Neural cell (in vitro differentiated cells): Measurements from ENCODE around the gene ADAMTS17. TPM values are rescaled to one million over a fixed set of nuclear protein-coding genes. Genes with fewer than 3 reads are reported as not detected.

Experiments used
- H2AFZ ChIP-seq: fragments of 200-600, 300-800 bp; sonication (generic), shearing (Covaris generic); 2 replicates; pipeline ENCODE4 v1.6.0; 2014; ENCODE audit warnings: low read depth, mild to moderate bottlenecking, antibody characterized with exemption, low read length, moderate library complexity
- H3F3A ChIP-seq: fragments of 200-600 bp; shearing (Covaris generic); 2 replicates; pipeline ENCODE4 v1.6.1; 2016; ENCODE audit warnings: mild to moderate bottlenecking, moderate library complexity, mixed read lengths, antibody characterized with exemption, low read length; ENCODE audit not compliant: insufficient read depth, poor library complexity, severe bottlenecking
- H3K27ac ChIP-seq: fragments of 200-600, 300-800 bp; sonication (generic), shearing (Covaris generic); 2 replicates; pipeline ENCODE4 v1.5.1; 2014; ENCODE audit warnings: mild to moderate bottlenecking, low read length, moderate library complexity
- H3K27me3 ChIP-seq: fragments of 300-800, 200-600 bp; sonication (generic), shearing (Covaris generic); 2 replicates; pipeline ENCODE4 v1.6.0; 2014; ENCODE audit warnings: mild to moderate bottlenecking, low read depth, low read length, moderate library complexity; ENCODE audit not compliant: insufficient read depth
- H3K36me3 ChIP-seq: fragments of 300-800, 200-600 bp; sonication (generic), shearing (Covaris generic); 2 replicates; pipeline ENCODE4 v1.5.1; 2014; ENCODE audit warnings: mild to moderate bottlenecking, antibody characterized with exemption, low read length, moderate library complexity; ENCODE audit not compliant: insufficient read depth
- H3K4me2 ChIP-seq: fragments of 300-800, 200-600 bp; sonication (generic), shearing (Covaris generic); 2 replicates; pipeline ENCODE4 v1.6.0; 2014; ENCODE audit warnings: mild to moderate bottlenecking, low read length
- H3K4me3 ChIP-seq: fragments of 300-800, 200-600 bp; sonication (generic), shearing (Covaris generic); 2 replicates; pipeline ENCODE4 v1.5.1; 2014; ENCODE audit warnings: mild to moderate bottlenecking, low read length, moderate library complexity
- H3K79me2 ChIP-seq: fragments of 200-600 bp; shearing (Covaris generic); replicated peaks from 2 replicates; pipeline ENCODE4 v1.6.0; 2014; ENCODE audit warnings: mild to moderate bottlenecking, low read length, moderate library complexity; ENCODE audit not compliant: insufficient read depth
- H3K9ac ChIP-seq: fragments of 300-800, 200-600 bp; sonication (generic), shearing (Covaris generic); 2 replicates; pipeline ENCODE4 v1.6.1; 2016; ENCODE audit warnings: mild to moderate bottlenecking, low read length, mixed read lengths
- H3K9me2 ChIP-seq: fragments of 200-600 bp; shearing (Covaris generic); 2 replicates; pipeline ENCODE4 v1.6.1; 2016; ENCODE audit warnings: mild to moderate bottlenecking, low read length, mixed read lengths; ENCODE audit not compliant: insufficient read depth
- H3K9me3 ChIP-seq: fragments of 200-600, 300-800 bp; sonication (generic), shearing (Covaris generic); 2 replicates; pipeline ENCODE4 v1.6.1; 2016; ENCODE audit warnings: mild to moderate bottlenecking, mixed run types, low read length, moderate library complexity, mixed read lengths
- H4K20me1 ChIP-seq: fragments of 200-600 bp; shearing (Covaris generic); 2 replicates; pipeline ENCODE4 v1.6.1; 2016; ENCODE audit warnings: mild to moderate bottlenecking, mixed run types; ENCODE audit not compliant: insufficient read depth
- EP300 ChIP-seq: fragments of 450-650 bp; conservative IDR thresholded peaks from 2 replicates; pipeline ENCODE4 v1.6.1; 2014; ENCODE audit warnings: antibody characterized with exemption, mild to moderate bottlenecking, moderate library complexity; ENCODE audit not compliant: poor library complexity, severe bottlenecking
- EZH2 ChIP-seq: fragments of 200-600, 300-800 bp; shearing (Covaris generic), sonication (generic); IDR thresholded peaks from 2 replicates; pipeline ENCODE4 v1.6.1; 2014; ENCODE audit warnings: antibody characterized with exemption, low read length, borderline replicate concordance, mild to moderate bottlenecking; ENCODE audit not compliant: insufficient read depth, poor library complexity, severe bottlenecking
- MXI1 ChIP-seq: fragments of 450-650 bp; conservative IDR thresholded peaks from 2 replicates; pipeline ENCODE4 v1.6.1; 2014; ENCODE audit warnings: antibody characterized with exemption, mild to moderate bottlenecking; ENCODE audit not compliant: poor library complexity, severe bottlenecking
- POLR2AphosphoS5 ChIP-seq: IDR thresholded peaks from 2 replicates; pipeline ENCODE4 v1.6.1; 2012
- RAD21 ChIP-seq: fragments of 450-650 bp; conservative IDR thresholded peaks from 2 replicates; pipeline ENCODE4 v1.6.1; 2014; ENCODE audit warnings: antibody characterized with exemption, mild to moderate bottlenecking, moderate library complexity
- SMC3 ChIP-seq: fragments of 450-650 bp; conservative IDR thresholded peaks from 2 replicates; pipeline ENCODE4 v1.6.1; 2014; ENCODE audit warnings: antibody characterized with exemption, mild to moderate bottlenecking, moderate library complexity; ENCODE audit not compliant: poor library complexity
- TAF1 ChIP-seq: IDR thresholded peaks from 2 replicates; pipeline ENCODE4 v1.6.1; 2012; ENCODE audit warnings: low read depth
- polyA plus RNA-seq: library from polyadenylated mRNA; depleted of rRNA; stranded (reverse); fragments of >200 nt; gene quantifications from 2 replicates; pipeline ENCODE4 v1.2.3, GENCODE V29; 2014
- TF ChIP-seq, protein P1 (sequence below): IDR thresholded peaks from 2 replicates; pipeline ENCODE4 v1.6.1; 2012; ENCODE audit warnings: borderline replicate concordance
- TF ChIP-seq, protein P2 (sequence below): fragments of 450-650 bp; IDR thresholded peaks from 2 replicates; pipeline ENCODE4 v1.5.1; 2014; ENCODE audit warnings: antibody characterized with exemption, mild to moderate bottlenecking, moderate library complexity; ENCODE audit not compliant: poor library complexity, severe bottlenecking

Gene ADAMTS17
- polyA plus RNA-seq, 1 donor from 2014 or later: 0.04 TPM

DNA sequence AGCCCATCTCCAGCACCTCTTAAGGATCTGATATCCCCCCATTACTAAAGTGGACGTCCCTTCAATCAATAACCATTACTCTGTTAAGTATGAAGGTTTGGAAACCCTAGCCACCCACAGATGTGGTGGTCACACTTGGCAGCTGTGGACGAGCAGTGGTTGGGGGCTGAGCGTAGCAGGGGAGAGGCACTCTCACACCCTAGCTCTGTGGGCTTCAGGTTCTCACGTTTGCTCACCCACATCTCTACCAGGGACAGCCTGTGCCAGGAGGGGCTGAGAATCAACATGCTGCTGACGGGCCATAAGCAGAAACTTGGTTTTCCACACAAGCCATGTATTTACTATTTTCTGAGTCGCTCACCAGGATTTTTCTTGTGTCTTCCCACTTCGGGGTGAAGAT, 287.2 kb downstream of the ADAMTS17 start:
- Histone ChIP-seq H3K9me3 (no peaks in the 10 kb centered on the region), H3K27ac (no peak overlapping the region), H3K79me2 (no peaks in the 10 kb centered on the region), H3K36me3 (no peaks in the 10 kb centered on the region), H4K20me1 (no peaks in the 10 kb centered on the region), H3F3A (no peaks in the 10 kb centered on the region), H2AFZ (no peak overlapping the region), H3K9ac (no peak overlapping the region), H3K4me2 (no peak overlapping the region), H3K27me3 (no peaks in the 10 kb centered on the region), H3K9me2 (no peaks in the 10 kb centered on the region), H3K4me3 (no peak overlapping the region)
- TF ChIP-seq RAD21 (no peak), TAF1 (no peak), SMC3 (no peak), EZH2 (no peak), MXI1 (no peak), EP300 (no peak), POLR2AphosphoS5 (no peak)
- TF ChIP-seq, protein P1, sequence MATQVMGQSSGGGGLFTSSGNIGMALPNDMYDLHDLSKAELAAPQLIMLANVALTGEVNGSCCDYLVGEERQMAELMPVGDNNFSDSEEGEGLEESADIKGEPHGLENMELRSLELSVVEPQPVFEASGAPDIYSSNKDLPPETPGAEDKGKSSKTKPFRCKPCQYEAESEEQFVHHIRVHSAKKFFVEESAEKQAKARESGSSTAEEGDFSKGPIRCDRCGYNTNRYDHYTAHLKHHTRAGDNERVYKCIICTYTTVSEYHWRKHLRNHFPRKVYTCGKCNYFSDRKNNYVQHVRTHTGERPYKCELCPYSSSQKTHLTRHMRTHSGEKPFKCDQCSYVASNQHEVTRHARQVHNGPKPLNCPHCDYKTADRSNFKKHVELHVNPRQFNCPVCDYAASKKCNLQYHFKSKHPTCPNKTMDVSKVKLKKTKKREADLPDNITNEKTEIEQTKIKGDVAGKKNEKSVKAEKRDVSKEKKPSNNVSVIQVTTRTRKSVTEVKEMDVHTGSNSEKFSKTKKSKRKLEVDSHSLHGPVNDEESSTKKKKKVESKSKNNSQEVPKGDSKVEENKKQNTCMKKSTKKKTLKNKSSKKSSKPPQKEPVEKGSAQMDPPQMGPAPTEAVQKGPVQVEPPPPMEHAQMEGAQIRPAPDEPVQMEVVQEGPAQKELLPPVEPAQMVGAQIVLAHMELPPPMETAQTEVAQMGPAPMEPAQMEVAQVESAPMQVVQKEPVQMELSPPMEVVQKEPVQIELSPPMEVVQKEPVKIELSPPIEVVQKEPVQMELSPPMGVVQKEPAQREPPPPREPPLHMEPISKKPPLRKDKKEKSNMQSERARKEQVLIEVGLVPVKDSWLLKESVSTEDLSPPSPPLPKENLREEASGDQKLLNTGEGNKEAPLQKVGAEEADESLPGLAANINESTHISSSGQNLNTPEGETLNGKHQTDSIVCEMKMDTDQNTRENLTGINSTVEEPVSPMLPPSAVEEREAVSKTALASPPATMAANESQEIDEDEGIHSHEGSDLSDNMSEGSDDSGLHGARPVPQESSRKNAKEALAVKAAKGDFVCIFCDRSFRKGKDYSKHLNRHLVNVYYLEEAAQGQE: no peak
- TF ChIP-seq, protein P2, sequence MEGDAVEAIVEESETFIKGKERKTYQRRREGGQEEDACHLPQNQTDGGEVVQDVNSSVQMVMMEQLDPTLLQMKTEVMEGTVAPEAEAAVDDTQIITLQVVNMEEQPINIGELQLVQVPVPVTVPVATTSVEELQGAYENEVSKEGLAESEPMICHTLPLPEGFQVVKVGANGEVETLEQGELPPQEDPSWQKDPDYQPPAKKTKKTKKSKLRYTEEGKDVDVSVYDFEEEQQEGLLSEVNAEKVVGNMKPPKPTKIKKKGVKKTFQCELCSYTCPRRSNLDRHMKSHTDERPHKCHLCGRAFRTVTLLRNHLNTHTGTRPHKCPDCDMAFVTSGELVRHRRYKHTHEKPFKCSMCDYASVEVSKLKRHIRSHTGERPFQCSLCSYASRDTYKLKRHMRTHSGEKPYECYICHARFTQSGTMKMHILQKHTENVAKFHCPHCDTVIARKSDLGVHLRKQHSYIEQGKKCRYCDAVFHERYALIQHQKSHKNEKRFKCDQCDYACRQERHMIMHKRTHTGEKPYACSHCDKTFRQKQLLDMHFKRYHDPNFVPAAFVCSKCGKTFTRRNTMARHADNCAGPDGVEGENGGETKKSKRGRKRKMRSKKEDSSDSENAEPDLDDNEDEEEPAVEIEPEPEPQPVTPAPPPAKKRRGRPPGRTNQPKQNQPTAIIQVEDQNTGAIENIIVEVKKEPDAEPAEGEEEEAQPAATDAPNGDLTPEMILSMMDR: no peak

GRCh38 chr15:100053474-100054121, 288.2 kb downstream of the ADAMTS17 start:
- Histone ChIP-seq H3K79me2 (no peaks in the 10 kb centered on the region), H2AFZ (no peak overlapping the region), H3K27me3 (no peaks in the 10 kb centered on the region), H4K20me1 (no peaks in the 10 kb centered on the region), H3K4me3 (no peak overlapping the region), H3K9me2 (no peaks in the 10 kb centered on the region), H3K9me3 (no peaks in the 10 kb centered on the region), H3K4me2 (no peak overlapping the region), H3K36me3 (no peaks in the 10 kb centered on the region), H3F3A (no peaks in the 10 kb centered on the region), H3K27ac (no peak overlapping the region), H3K9ac (no peak overlapping the region)
- TF ChIP-seq EZH2: no peak
- no peak for TF ChIP-seq MXI1
- no peak for TF ChIP-seq SMC3
- no peak for TF ChIP-seq TAF1
- TF ChIP-seq, protein P1: no peak
- TF ChIP-seq, protein P2: no peak
- TF ChIP-seq RAD21: no peak
- TF ChIP-seq EP300: no peak
- no peak for TF ChIP-seq POLR2AphosphoS5
